HG03439 (cell line): ENCODE measurements around the gene PGAP6.
"Not testable (repeated sequence)": the region's sequence is repeated elsewhere in the genome, so short reads cannot be mapped to it uniquely, and the experiment has no call there.

ENCODE experiments used
- ATAC-seq: cut with Tn5 transposase; IDR thresholded peaks from one replicate; pipeline ENCODE4 v1.9.1; 2021; ENCODE audit warnings: mild to moderate bottlenecking, moderate library complexity; ENCODE audit not compliant: unreplicated experiment

The PGAP6 gene

GRCh38 chr16:404971-405486 is 23.3 kb upstream of the PGAP6 start:
- ATAC-seq: no peak

- ATAC-seq: peak; percentile 54
Measured at GRCh38 chr16:401468-402348, 19.9 kb upstream of the PGAP6 start, which contains the start of gene DECR2. TSS of gene DECR2 (plus strand) at chr16:401885. CDS start at chr16:401964, 79 bp downstream.

GRCh38 chr16:400061-400591 is 18.3 kb upstream of the PGAP6 start:
- no peak for ATAC-seq

GRCh38 chr16:399340-400019 is 17.7 kb upstream of the PGAP6 start:
- no peak for ATAC-seq

DNA sequence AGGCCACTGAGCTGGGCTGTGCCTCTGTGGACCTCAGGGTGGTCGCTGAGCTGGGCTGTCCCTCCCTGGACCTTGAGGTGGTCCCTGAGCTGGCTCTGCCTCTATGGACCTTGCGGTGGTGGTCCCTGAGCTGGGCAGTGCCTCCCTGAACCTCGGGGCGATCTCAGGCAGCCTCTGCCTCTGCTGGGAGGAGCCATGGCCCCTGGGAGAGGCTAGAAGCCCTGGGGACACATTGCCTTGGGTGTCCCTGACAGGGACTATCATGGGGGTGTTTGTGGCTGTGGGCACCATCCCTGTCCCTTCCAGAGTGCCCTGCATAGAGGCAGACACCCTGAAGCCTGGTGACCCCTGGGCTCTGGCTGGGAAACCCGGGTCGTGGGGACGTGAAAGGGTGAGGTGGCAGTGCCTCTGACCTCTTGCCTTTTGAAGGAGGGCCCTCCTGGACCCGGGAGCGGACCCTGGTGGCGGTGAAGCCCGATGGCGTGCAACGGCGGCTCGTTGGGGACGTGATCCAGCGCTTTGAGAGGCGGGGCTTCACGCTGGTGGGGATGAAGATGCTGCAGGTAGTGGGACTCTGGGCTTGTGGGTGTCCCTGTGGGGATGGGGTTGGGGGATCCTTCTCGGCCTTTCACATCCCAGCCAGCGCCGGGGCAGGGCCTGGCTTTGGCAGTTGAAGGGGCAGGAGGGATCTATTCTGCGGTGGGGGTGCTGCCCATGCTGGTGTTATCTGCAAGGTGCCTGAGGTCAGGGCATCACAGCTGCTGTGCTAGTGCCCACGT is 17.0 kb upstream of the PGAP6 start:
- no peak for ATAC-seq

DNA sequence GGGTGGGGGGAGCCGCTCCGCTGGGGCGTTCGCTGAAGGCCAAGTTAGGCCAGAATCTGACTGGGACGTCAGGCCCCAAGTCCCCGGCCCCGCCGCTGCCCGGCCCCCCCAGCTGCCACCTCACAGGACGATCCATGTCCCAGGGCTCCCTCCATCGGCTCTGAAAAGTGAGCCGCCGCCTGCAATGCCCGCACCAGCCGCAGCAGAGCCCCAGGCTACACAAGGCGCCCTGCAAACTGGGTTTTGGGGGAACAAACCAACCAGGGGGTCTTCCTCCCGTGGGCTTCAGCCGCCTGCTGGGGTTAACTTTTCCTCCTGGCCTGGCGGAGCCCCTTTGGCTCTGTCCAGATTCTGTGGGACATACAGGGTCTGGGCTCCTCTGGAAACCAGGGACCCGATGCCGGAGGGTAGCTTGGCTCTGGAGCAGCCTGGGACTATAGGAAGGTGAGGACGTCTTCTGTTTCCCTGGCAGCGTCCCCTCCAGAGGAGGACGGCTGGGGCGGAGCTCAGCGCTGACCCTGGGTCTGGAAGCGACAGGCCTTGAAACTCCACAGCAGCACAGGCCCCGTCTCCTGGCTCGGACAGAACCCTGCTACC is 16.1 kb upstream of the PGAP6 start:
- ATAC-seq: no peak

GRCh38 chr16:397135-397661 is 15.4 kb upstream of the PGAP6 start, which contains the start of gene NME4:
TSS of gene NME4 (plus strand) at chr16:397199. CDS start at chr16:397223, 24 bp downstream.
- ATAC-seq: no peak

DNA sequence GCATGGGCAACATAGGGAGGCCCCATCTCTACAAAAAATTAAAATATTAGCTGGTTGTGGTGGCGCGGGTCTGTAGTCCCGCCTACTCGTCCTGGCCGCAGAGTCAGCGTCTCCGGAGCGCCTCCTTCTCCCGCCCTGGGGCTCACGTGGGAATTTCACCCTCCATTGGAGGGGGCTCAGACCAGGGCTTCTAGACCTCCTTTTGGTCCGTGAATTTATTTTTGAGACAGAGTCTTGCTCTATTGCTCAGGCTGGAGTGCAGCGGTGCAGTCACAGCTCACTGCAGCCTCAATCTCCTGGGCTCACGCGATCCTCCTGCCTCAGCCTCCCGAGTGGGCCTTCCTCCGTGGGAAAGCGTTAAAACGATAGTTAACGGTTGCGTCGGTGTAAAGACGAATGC is 14.8 kb upstream of the PGAP6 start:
- no peak for ATAC-seq

GRCh38 chr16:396199-396598 is 14.4 kb upstream of the PGAP6 start:
- no peak for ATAC-seq

- no peak for ATAC-seq
Measured at GRCh38 chr16:392450-393030, 10.8 kb upstream of the PGAP6 start.

GRCh38 chr16:391885-392335 is 10.1 kb upstream of the PGAP6 start:
- no peak for ATAC-seq

GRCh38 chr16:389352-389751 is 7.6 kb upstream of the PGAP6 start:
- no peak for ATAC-seq

DNA sequence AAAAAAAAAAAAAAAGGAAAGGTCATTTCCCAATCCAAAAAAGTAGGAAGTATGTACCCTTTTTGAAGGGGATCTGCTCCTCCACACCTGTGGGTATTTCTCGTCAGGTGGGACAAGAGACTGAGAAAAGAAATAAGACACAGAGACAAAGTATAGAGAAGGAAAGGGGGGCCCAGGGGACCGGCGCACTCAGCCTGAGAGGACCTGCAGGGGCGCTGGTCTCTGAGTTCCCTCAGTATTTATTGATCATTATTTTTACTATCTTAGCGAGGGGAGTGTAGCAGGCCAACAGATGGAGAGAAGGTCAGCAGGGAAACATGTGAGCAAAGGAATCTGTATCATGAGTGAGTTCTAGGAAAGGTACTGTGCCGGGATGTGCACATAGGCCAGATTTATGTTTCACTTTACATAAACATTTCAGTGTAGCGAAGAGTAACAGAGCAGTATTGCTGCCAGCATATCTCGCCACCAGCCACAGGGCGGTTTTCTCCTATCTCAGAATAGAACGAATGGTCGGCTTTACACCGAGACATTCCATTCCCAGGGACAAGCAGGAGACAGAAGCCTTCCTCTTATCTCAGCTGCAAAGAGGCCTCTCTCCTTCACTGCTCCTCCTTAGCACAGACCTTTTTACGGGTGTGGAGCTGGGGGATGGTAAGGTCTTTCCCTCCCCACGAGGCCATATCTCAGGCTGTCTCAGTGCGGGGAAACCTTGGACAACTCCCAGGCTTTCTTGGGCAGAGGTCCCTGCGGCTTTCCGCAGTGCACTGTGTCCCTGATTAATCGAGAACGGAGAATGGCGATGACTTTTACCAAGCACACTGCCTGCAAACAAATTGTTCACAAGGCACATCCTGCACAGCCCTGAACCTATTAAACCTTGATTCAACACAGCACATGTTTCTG is 6.2 kb upstream of the PGAP6 start:
- not testable (repeated sequence) for ATAC-seq

GRCh38 chr16:386641-387156 is 4.9 kb upstream of the PGAP6 start:
- no peak for ATAC-seq

DNA sequence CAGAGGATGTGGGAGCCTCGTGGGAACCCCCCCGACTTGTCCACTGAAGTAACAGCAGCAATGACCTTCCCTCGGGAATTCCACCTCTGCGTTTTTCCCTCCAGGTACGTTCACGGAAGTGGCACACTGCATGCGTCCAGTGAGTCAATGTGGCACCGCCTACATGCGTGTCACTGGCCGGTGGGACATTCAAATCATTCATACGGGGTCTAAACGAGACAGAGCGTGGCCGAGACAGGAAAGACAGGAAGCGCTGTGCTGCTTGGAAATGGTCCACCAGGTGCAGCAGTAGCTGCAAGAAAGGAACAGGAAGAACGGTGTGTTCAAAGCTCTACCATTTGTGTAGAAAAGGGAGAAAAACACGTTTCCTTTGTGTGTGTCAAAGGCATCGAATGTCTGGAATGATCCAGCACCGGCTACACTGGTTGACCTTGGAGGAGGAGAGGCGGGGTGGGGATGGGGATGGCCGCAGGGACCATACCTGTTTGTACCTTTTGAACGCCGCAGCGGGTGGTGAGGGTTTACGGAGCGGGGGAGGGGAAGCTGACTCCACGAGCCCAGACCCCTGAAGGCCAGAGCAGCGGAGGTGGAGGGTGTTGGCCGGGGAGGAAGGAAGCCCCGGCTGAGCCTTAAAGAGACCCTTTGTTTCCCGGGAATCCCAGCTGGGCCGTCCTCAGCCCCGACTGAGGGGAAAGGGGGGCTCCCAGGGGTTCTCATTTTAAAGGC is 1.7 kb upstream of the PGAP6 start:
- no peak for ATAC-seq

GRCh38 chr16:381012-381788 is 578 bp downstream of the PGAP6 start:
- ATAC-seq: peak; percentile 35

- ATAC-seq: no peak
Measured at GRCh38 chr16:380762-381011, 1.1 kb downstream of the PGAP6 start.
